Small intestine (tissue), 7 donors: Measurements from ENCODE around the gene VOPP1. TPM values are rescaled to one million over a fixed set of nuclear protein-coding genes. Genes with fewer than 3 reads are reported as not detected.
A peak's percentile ranks its signal among the peaks of the same experiment; 100 is the strongest.

ENCODE experiments used
- DNase-seq, 2 donors: peaks; one replicate each; pipeline versions ENCODE4 v3.0.0 to v3.0.0-alpha.2; 2013
- FAIRE-seq: peaks from 2 replicates; lab custom pipeline; 2012; peaks lifted over from hg19 to GRCh38; lab: Jason Lieb, UNC
- H3K27ac ChIP-seq, 3 donors: one replicate each; pipeline ENCODE4 v1.5.1; 2013; ENCODE audit warnings: low read length in 2 of 3, mild to moderate bottlenecking in 2 of 3, control low read depth in 1 of 3, inconsistent platforms in 1 of 3, low read depth in 1 of 3, moderate library complexity in 1 of 3
- H3K27me3 ChIP-seq, 3 donors: one replicate each; pipeline ENCODE4 v1.6.1; 2013; ENCODE audit warnings: low read length in 3 of 3, inconsistent platforms in 1 of 3; ENCODE audit not compliant: control insufficient read depth in 3 of 3, insufficient read depth in 3 of 3
- H3K36me3 ChIP-seq, 3 donors: one replicate each; pipeline ENCODE4 v1.6.1; 2013; ENCODE audit warnings: low read length in 3 of 3, inconsistent platforms in 1 of 3, low read depth in 1 of 3, mild to moderate bottlenecking in 1 of 3, moderate library complexity in 1 of 3; ENCODE audit not compliant: control insufficient read depth in 3 of 3, insufficient read depth in 2 of 3
- H3K4me1 ChIP-seq, 3 donors: one replicate each; pipeline ENCODE4 v1.6.1; 2013; ENCODE audit warnings: low read length in 2 of 3, inconsistent platforms in 1 of 3, low read depth in 1 of 3, mild to moderate bottlenecking in 1 of 3, moderate library complexity in 1 of 3; ENCODE audit not compliant: control insufficient read depth in 3 of 3, insufficient read depth in 2 of 3
- H3K4me3 ChIP-seq, 3 donors: one replicate each; pipeline ENCODE4 v1.5.1; 2013; ENCODE audit warnings: low read length in 3 of 3, control low read depth in 1 of 3, inconsistent platforms in 1 of 3, low read depth in 1 of 3, mild to moderate bottlenecking in 1 of 3, moderate library complexity in 1 of 3
- H3K9me3 ChIP-seq, 2 donors: one replicate each; pipeline ENCODE4 v1.6.1; 2013; ENCODE audit warnings: low read depth in 1 of 2, low read length in 1 of 2; ENCODE audit not compliant: control insufficient read depth in 2 of 2, insufficient read depth in 1 of 2
- WGBS, 3 donors: extraction: QIAGEN DNeasy Blood & Tissue Kit; methylation state at CpG; one replicate each; pipeline ENCODE4 v1.1.7; 2013; 5-methylcytosine and 5-hydroxymethylcytosine counted together
- polyA plus RNA-seq, 4 donors: library from polyadenylated mRNA; stranded (reverse) in 3 of 4; unstranded in 1 of 4; fragments of 200-250 nt in 3 of 4; fragments of 120-200 nt in 1 of 4; gene quantifications; one replicate each; pipeline versions ENCODE4 v1.2.1 to v1.2.3, GENCODE V29; 2013
- donor health status: healthy with polysubstance abuse.
- donor health status: control.
- donor health status: control.
- donor health status: Bipolar disorder and iron deficiency.
- donor health status: healthy.

The VOPP1 gene
- polyA plus RNA-seq, 4 donors, result 24.6 to 37.8 (median 33.1) TPM

DNA sequence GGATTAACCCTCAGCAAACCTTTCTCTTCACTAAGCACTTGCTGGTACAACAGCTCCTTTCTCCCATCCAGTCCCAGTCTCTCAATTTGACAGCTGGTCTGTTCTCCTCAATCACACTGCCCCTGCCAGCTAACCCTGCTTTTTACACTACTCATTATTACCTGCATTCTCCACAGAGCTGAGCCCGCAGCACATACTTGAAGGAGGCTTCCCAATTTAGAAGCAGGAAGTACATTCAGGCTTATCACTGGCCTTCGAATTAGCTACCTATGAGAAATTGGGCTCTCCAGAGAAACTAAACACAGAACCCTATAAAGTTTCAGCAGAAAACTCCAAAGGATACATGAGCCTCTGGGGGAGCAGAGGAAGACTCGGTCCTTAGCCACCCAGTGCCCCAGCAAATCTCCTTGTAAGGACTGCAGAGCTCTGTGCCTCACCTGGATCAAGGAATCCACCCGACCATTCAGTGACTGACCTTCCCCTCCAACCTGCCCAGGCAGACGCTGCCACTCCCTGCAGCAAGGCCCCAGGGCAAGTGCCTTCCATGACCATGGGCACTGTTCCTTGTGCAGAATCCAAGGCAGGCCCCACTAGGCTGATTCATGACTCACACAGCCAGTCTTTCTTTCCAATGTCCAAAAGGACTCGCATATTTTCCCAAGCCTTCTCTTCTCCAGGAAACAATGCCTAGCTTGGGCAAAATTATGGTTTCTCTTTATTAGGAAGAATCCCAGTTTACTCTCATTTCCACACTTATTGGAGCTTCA, 68.0 kb downstream of the VOPP1 start:
- Histone ChIP-seq H3K27me3 (no peaks in the 10 kb centered on the region), H3K27ac (no peak overlapping the region), H3K9me3 (no peaks in the 10 kb centered on the region), H3K4me3 (no peak overlapping the region), H3K36me3 (peaks cover 0 to 11% (median 0%) of the 10 kb centered on the region in 3 donors), H3K4me1 (no peaks in the 10 kb centered on the region)
- peak in 1 of 2 donors; percentile 10 for DNase-seq
- WGBS, 3 donors, result 74 to 80% (median 77%) methylated on average over 6 of the region's 6 CpGs
- FAIRE-seq, result no peak

GRCh38 chr7:55502858-55503440, 69.4 kb downstream of the VOPP1 start:
- Histone ChIP-seq H3K36me3 (peaks cover 0 to 16% (median 0%) of the 10 kb centered on the region in 3 donors), H3K9me3 (no peaks in the 10 kb centered on the region), H3K27me3 (no peaks in the 10 kb centered on the region), H3K4me3 (no peak overlapping the region), H3K27ac (no peak overlapping the region), H3K4me1 (no peaks in the 10 kb centered on the region)
- DNase-seq (peak in 1 of 2 donors; percentile 6), FAIRE-seq (no peak)
- WGBS, 3 donors, result 43 to 61% (median 49%) methylated on average over 8 of the region's 8 CpGs

- no peak for DNase-seq
- H3K27ac ChIP-seq, result no peak overlapping the region
- H3K4me3 ChIP-seq, result no peak overlapping the region
- WGBS, 3 donors, result 86 to 94% (median 88%) methylated on average over 13 of the region's 13 CpGs
- peaks cover 0 to 20% (median under 1%) of the 10 kb centered on the region in 3 donors for H3K36me3 ChIP-seq
- no peaks in the 10 kb centered on the region for H3K27me3 ChIP-seq
- H3K9me3 ChIP-seq, result no peaks in the 10 kb centered on the region
- FAIRE-seq, result no peak
- H3K4me1 ChIP-seq, result no peaks in the 10 kb centered on the region
Measured at GRCh38 chr7:55502124-55502857, 70.0 kb downstream of the VOPP1 start.

GRCh38 chr7:55501611-55502010, 70.7 kb downstream of the VOPP1 start:
- WGBS, 3 donors, result 56 to 68% (median 63%) methylated on average over 3 of the region's 3 CpGs
- H3K27me3 ChIP-seq, result no peaks in the 10 kb centered on the region
- FAIRE-seq (no peak), DNase-seq (no peak)
- no peak overlapping the region for H3K4me3 ChIP-seq
- H3K27ac ChIP-seq, result no peak overlapping the region
- H3K4me1 ChIP-seq, result no peaks in the 10 kb centered on the region
- H3K9me3 ChIP-seq, result no peaks in the 10 kb centered on the region
- peaks cover 0 to 25% (median 3%) of the 10 kb centered on the region in 3 donors for H3K36me3 ChIP-seq

GRCh38 chr7:55500117-55500756, 72.1 kb downstream of the VOPP1 start:
- DNase-seq (no peak), FAIRE-seq (no peak)
- WGBS, 3 donors, result 77 to 78% (median 78%) methylated on average over 7 of the region's 7 CpGs
- no peak overlapping the region for H3K4me3 ChIP-seq
- H3K36me3 ChIP-seq, result peaks cover 3 to 36% (median 7%) of the 10 kb centered on the region in 3 donors
- H3K27ac ChIP-seq, result no peak overlapping the region
- H3K27me3 ChIP-seq, result no peaks in the 10 kb centered on the region
- H3K4me1 ChIP-seq, result no peaks in the 10 kb centered on the region
- no peaks in the 10 kb centered on the region for H3K9me3 ChIP-seq

GRCh38 chr7:55499591-55499990, 72.7 kb downstream of the VOPP1 start:
- no peak overlapping the region for H3K27ac ChIP-seq
- WGBS, 3 donors, result 94 to 96% (median 94%) methylated on average over 12 of the region's 12 CpGs
- H3K4me1 ChIP-seq, result no peaks in the 10 kb centered on the region
- H3K4me3 ChIP-seq, result no peak overlapping the region
- H3K36me3 ChIP-seq, result peaks cover 3 to 39% (median 9%) of the 10 kb centered on the region in 3 donors
- DNase-seq (no peak), FAIRE-seq (no peak)
- H3K9me3 ChIP-seq, result no peaks in the 10 kb centered on the region
- no peaks in the 10 kb centered on the region for H3K27me3 ChIP-seq

DNA sequence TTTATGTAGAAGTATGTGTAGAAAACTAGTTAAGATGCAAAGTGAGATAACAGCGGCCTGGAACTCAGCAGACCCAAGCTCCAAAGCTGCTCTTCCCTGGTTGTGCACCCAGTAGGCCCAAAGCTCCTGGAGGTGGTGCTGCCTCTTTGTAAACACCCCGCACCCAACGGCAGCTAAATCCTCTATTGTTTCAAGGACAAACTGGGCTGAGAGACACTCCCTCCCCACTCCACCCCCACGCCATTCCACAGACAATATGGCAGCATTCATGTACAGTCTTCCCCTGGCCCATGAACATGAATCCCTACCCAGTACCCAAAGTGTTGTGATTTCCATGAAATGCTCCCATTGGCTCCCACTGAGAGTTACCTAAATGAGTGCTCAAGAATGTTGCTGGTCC, 73.5 kb downstream of the VOPP1 start:
- DNase-seq (no peak), FAIRE-seq (no peak)
- H3K9me3 ChIP-seq, result no peaks in the 10 kb centered on the region
- H3K36me3 ChIP-seq, result peaks cover 3 to 36% (median 9%) of the 10 kb centered on the region in 3 donors
- 92 to 95% (median 92%) methylated on average over 4 of the region's 4 CpGs for WGBS, 3 donors
- H3K4me3 ChIP-seq, result no peak overlapping the region
- H3K27me3 ChIP-seq, result no peaks in the 10 kb centered on the region
- H3K27ac ChIP-seq, result no peak overlapping the region
- H3K4me1 ChIP-seq, result no peaks in the 10 kb centered on the region

- H3K36me3 ChIP-seq, result peaks cover 3 to 36% (median 9%) of the 10 kb centered on the region in 3 donors
- 79 to 85% (median 81%) methylated on average over 7 of the region's 7 CpGs for WGBS, 3 donors
- H3K9me3 ChIP-seq, result no peaks in the 10 kb centered on the region
- H3K27me3 ChIP-seq, result no peaks in the 10 kb centered on the region
- H3K4me1 ChIP-seq, result no peaks in the 10 kb centered on the region
- H3K4me3 ChIP-seq, result no peak overlapping the region
- FAIRE-seq (no peak), DNase-seq (peak in 1 of 2 donors; percentile 5)
- H3K27ac ChIP-seq, result no peak overlapping the region
Measured at GRCh38 chr7:55498142-55498541, 74.2 kb downstream of the VOPP1 start.
